GM12892 (cell line): ENCODE results near the gene FAM181A.

Experiments
- POLR2AphosphoS5 ChIP-seq: IDR thresholded peaks from 2 replicates; pipeline ENCODE4 v1.6.1; 2011; ENCODE audit warnings: low read depth, low read length, control low read depth
- TAF1 ChIP-seq: IDR thresholded peaks from 2 replicates; pipeline ENCODE4 v1.6.1; 2011; ENCODE audit warnings: low read depth, mild to moderate bottlenecking, control low read depth, low read length, borderline replicate concordance

DNA sequence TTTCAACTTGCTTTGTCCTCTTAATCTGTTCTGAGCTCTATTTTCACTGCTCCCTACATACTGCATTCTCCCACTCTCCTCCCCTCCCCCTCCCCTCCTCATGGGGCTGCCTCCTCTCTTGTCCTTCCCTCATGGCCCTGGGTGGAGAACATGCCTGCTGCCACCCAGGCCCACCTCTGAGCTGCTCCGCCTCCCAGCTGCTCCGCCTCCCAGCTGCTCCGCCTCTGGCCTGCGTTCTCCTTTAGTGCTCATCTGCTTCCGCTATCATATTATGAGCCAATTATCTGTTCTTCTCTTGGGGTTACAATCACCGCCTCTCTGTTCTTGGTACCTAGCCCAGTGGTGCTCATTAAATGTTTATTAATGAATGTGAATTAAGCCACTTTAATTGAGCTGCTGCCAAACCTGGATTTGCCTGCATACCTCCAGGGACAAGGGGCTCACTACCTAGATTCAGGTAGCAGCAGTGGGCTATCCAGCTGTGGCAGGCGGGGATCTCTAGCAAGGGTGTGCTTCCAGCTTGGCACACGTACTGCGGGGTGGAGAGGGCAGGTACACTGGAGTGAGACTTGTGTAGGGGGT, 32.0 kb upstream of the FAM181A start:
- TF ChIP-seq TAF1 (no peak), POLR2AphosphoS5 (no peak)
